EH (cell line): ENCODE results near the gene TBC1D8.

Source experiments
- DNase-seq: peaks from one replicate; pipeline ENCODE4 v3.0.0-alpha.2; 2015; ENCODE audit warnings: low read depth

TBC1D8 gene

DNA sequence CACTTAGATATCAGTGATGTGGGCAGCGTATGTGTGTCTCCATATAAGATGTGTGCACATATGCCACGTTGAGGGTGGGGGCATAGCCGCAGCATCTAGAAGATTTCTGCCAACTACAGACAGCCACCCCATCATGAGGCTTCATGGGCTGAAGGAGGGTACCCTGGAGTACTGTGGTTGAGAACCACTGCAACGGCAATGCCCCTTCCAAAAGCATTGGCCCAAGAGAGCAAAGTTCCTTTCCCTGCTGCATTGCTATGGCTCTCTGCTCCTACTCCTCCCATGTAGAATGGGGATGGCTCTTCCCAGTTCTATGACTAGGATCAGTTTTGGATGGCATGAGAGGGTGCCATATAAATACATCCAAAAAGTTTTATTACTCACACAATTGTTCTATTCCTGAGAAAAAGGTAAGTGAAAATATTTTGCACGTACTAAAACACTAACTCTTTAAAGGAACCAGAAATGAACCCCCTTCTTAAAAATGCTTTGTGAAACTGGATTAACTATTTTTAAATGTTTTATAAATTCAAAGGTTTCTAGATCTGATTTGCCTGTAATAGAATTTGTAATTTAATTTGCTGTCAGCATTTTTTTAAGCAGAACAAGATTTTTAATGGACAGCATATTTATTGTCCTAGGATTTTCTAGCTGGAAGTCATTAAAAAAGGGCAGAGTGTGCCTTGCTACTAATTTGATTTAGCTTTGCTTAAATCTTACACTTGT lies 153.5 kb downstream of the TBC1D8 start:
- DNase-seq: no peak

DNA sequence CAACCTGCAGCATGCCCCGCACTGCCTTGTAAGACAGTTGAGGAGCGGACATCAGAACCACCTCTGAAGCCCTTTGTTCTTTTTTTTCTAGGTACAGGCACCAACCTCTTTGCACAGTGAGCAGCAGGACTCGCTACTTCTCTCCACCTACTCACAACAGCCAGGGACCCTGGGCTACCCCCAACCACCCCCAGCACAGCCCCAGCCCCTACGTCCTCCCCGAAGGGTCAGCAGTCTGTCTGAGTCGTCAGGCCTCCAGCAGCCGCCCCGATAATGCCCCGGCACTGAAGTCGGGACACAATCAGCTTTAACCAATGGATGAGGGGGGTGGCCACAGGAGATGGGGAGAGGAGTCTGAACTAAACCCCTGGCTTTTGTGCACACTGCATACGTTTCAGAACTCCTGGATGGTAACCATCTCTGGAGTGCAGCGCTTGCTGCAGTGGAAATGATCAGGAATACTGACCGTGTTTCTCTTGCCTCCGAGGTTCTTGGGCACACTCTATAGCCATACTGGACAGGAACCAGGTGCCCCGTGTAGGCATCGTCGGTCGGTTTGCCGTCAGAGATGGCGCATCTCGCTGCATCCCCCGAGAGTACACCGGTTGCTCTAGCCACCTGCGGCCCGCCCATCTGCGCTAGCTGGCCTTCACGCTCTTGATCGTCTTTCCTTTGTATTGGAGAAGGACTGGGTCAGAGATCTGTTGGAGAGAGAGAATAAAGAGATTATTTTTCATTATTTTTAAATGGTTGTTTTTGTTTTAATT lies 155.7 kb downstream of the TBC1D8 start:
- no peak for DNase-seq

DNA sequence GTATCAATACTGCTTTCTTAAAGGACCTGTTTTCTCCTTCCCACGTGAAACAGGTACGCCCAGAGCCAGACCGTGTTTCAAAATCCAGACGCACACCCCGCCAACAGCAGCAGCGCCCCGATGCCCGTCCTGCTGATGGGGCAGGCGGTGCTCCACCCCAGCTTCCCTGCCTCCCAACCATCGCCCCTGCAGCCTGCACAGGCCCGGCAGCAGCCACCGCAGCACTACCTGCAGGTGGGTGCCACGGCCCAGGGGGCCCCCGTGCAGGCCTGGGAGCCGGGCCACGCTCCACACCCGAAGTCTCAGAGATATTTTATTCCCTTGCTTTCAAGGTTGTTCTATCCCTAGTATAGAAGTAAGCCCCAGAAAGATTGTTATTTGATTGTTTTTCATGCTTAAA lies 157.9 kb downstream of the TBC1D8 start:
- no peak for DNase-seq

DNA sequence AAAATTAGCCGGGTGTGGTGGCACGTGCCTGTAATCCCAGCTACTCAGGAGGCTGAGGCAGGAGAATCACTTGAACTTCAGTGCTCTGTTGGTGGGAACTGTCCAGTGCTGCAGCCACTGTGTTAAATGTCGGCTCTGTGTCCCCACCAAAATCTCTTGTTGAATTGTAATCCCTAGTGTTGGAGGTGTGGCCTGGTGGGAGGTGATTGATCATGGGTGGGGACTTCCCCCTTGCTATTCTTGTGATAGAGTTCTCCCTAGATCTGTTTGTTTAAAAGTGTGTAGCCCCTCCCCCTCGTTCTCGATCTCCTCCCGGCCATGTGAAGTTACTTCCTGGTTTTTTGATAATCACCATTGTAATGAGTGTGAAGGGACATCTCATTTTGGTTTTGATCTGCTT lies 158.9 kb downstream of the TBC1D8 start:
- DNase-seq: no peak

DNA sequence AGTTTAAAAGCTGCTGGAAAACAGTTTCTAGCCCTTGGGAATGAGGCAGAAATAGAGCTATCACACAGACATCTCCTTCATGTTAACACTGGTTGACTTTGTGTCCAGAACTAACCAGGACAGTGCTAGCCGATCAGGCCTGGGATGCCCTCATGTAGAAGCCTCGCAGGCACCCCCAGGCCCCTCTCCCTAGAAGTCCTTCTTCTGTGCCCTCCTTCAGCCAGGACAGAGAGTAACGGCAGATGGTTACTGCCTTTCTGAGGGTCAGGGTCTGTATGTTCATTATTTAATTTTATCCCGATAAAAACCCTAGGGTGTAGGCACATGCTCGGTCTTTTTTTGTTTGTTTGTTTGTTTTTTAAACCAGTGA lies 159.8 kb downstream of the TBC1D8 start:
- DNase-seq: no peak

DNA sequence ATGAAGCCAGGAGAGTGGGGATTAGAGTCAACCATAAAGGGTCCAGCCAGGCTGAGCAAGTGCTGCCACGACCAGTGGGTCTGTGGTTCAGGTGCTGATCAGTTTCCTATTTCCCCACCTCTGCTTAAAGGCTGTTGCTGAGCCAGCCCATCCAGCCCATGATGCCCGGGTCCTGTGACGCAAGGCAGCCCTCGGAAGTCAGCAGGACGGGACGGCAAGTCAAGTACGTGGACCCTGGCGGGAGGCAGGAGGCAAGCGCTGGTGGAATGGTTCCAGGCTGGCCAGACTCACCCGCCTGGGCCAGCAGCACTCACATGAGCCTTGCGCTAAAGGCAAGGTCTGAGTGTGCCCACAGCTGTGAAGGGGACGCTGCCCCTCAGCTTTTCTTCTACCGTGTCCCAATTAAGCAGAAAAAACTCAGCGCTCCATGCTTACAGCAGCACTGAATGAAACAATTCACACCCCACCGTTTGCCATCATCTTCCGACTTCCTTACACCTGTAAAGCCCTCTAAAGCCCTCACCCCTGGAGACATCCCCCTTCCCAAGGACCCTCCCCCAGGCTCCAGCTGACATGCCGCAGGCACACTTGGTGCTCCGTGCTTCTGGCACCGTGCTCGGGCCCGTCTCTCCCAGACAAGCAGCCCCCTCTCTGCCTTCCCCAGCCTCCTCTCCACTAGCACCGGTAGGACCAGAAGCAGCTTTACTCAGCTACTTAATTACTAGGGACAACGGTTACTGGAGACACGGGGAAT lies 160.4 kb downstream of the TBC1D8 start:
- no peak for DNase-seq

DNA sequence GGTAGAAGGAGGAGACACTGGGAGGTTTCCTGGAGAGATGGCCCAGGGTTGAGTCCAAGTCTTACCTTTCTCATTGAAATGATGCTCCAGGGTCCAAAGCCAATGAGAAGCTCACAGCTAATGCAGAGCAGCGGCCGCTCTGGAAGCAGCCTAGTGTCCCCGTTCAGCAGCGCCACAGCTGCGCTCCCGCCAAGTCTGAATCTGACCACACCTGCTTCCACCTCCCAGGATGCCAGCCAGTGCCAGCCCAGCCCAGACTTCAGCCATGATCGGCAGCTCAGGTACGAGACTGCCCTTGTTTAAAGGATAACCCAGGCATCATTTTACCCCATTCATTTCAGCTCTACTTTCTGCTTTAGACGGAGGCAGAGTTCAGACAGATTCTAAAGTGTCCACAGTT lies 161.0 kb downstream of the TBC1D8 start:
- DNase-seq: no peak

DNA sequence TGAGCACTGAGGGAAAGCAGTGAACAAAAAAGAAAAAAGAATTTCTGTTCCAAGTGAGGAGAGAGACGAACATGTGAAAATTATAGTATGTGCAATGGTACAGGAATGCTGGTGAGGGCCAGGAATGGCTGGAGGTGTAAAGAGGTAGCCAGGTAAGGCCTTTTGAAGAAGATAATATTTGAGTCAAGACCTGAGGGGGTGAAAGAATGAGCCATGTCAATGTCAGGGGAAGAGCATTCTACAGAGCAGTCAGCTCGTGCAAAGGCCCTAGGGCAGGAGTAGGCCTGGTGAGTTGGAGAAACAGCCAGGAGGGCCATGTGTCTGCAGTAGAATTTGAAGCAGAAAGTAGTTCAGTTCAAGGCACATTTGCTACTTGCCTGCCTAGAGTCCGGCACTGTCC lies 161.5 kb downstream of the TBC1D8 start:
- no peak for DNase-seq

DNA sequence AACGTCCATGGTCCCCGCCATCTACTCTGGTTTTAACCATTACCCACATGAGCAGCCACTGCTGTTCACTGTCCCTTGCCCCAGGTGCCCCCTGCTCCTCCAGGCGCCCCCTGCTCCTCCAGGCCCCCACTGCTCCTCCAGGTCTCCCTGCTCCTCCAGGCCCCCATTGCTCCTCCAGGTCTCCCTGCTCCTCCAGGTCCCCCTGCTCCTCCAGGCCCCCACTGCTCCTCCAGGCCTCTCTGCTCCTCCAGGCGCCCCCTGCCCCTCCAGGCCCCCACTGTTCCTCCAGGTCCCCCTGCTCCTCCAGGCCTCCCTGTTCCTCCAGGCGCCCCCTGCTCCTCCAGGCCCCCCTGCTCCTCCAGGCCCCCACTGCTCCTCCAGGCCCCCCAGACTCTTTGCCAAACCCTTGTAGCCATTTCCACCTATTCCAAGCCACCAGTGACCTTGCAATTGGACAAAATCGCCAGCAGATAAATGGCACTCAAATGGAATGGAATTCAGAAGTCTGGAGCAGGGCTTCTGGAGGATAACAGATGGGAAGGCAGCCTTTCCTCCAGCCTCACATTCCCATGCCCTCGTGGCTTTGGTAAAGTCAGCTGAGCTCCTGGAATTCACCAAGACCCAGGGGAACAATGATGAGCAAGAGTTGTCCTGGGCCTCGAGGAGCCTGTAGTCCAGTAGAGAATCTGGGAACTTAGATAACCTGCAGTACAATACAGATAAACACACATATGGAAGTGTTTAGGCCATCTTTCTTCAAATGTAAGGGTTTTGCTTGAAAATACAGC lies 162.4 kb downstream of the TBC1D8 start:
- peak; percentile 74 for DNase-seq

DNA sequence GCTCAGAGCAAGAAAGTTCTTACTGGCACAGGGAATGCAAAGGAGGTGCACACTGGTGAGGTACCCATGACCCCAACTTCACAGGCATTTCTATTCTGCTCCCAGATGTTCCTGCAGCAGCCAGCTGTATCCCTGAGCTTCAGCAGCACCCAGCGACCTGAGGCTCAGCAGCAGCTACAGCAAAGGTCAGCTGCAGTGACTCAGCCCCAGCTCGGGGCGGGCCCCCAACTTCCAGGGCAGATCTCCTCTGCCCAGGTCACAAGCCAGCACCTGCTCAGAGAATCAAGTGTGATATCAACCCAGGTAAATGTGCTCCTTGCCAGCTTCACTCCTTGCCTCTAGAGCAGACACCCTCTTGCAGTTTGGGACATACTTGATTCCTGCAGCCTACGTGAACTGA lies 163.2 kb downstream of the TBC1D8 start:
- no peak for DNase-seq

DNA sequence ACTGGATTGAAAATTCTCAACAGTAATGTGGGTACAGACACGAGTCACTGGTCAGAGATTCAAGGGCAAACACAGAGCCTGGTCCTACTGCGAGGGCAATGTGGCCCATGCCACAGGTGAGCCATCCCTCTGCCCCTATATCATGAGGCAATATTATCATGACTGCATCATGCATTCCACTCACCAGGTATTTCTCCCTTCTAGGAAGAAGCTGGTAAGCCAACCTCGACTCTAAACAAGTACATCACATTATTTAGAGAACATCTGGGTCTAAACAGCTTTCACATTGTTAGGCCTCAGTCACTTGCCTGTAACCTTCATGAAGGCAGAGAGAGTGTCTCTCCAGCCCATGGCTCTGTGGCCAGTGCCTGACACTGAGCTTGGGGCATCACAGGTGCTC lies 163.6 kb downstream of the TBC1D8 start:
- no peak for DNase-seq

DNA sequence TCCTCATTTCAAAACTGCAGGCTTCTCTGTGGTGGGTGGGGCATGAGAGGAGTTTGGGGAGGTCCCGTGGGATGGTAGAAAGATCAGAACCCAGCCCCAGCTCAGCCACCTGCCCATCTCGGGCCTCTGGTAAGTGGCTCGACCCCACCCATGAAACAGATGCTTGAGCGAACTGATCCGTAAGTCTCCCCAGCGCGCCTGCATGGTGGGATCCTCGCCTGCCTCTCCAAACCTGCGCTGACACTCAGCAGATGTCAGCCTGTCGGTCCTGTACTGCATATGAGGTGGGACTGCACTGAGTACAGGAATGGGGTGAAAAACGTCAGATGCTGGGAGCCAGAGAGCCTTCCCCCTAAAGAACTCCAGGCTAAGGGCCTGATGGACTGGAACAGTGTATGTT lies 165.0 kb downstream of the TBC1D8 start:
- no peak for DNase-seq

DNA sequence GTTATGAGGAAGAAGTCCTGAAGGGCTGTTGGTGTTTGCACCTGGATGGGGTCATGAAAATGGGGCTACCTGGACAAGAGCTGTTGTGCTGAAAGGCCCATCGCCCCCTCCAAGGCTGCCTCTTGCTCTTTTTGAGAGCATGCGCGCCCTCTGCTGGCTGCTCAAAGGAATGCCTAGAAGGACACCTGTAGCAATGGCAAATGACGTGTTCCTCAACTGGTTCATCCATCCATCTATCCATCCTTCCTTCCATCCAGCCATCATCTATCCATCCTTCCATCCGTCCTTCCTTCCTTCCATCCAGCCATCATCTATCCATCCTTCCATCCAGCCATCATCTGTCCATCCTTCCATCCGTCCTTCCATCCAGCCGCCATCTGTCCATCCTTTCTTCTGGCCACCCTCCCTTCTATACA lies 166.3 kb downstream of the TBC1D8 start:
- DNase-seq: peak; percentile 73

DNA sequence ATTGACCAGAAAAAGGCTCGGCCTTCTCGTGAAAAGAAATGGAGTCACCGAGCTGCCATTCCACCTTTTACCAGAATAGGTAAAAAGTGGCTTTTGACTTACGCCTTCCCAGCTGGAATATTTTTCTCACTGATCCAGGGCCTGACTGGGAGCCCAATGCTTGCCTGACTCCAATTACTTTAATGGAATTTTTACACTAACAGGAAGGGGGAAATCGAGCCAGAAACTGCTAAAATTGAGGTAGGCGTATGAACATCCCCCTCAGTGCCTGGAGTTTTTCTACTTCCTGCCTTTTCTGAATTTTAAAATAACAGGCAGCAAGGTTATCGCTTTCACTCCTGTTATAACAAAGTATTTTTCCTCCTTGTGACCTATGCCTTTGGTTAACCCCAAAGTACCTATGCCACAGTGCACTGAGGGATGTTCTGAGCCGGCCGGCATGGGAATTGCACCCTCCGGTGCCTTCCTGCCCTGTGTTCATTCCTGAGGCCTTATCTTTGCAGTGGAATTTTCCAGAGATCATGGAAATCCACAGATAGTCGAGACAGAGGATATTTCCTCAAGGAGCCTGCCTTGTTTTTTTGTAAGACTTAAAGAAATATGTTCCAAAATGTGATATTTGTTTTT lies 167.4 kb downstream of the TBC1D8 start:
- no peak for DNase-seq

DNA sequence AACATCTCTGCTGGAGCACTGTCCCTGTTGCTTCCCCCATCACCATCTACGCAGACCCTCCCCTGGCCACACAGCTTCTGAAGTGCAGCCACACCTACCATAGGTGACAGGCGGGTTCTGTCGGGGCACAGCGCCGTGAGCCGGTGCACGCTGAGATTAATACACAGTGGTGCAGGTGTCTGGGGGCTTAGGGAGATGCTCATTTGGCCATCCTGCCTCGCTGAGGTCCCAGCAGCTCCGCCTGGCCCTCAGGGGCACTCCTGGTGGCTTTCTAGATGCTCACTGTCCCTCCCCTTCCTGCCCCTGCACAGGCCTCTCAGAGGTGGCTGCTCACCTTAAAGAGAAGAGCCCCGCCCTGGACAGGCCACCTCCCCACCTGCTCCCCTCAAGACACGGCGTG lies 168.0 kb downstream of the TBC1D8 start:
- DNase-seq: no peak

DNA sequence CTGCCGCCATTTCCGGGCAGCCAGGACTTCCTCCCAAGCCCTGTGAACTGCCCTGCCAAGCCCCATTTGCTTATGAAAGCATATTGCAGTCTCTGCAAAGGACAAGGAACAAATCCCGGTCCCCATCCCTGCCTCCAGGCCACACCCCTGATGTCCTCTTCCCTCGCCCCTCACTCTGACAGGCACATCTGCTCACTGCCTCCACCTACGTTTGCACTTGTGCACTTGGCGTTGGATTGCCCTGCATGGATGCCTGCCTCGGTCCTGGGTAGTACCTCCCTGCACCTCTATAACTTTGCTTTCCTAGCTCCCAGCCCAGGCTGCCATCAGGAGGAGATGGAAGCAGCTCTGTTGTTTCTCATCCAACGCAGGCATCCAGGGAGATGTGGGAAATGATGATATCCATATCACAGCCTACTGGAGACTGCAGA lies 168.7 kb downstream of the TBC1D8 start:
- no peak for DNase-seq

DNA sequence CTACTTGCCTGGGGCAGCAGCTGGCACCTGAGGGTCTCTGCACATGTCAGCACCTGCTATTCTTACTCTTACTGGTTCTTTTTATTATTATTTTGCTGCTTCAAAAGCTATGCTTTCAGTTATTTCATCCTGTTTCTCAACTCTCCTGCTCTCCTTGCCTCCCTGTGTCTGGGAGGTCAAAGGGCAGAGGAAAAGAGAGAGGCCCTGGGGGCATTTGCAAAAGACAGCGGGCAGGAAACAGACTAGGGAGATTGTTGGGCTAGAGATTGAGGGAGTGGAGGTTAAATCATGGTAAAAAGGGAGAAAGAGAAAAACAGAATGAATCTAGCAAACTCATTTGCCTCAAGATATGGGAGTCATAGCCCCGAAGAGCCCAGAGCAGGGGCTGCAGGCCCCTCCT lies 170.2 kb downstream of the TBC1D8 start:
- DNase-seq: no peak

DNA sequence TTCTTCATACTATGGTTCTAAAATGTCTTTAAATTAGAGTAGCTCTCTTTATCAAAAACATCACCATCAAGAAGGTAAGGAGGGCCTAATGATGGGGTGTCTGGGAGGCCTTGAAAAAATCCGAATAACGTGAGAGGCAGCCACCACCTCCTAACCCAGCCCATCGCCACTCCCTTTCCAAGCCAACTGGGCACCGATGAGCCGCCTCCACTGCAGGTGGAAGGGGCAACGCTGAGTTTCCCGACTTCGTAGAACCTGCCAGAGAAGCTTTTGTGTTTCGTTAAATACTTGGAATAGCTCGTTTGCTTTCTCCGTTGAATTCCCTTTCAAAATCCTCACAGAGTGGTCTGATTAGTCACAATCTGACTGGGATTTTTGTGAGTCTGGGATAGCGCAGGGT lies 171.1 kb downstream of the TBC1D8 start:
- DNase-seq: no peak

DNA sequence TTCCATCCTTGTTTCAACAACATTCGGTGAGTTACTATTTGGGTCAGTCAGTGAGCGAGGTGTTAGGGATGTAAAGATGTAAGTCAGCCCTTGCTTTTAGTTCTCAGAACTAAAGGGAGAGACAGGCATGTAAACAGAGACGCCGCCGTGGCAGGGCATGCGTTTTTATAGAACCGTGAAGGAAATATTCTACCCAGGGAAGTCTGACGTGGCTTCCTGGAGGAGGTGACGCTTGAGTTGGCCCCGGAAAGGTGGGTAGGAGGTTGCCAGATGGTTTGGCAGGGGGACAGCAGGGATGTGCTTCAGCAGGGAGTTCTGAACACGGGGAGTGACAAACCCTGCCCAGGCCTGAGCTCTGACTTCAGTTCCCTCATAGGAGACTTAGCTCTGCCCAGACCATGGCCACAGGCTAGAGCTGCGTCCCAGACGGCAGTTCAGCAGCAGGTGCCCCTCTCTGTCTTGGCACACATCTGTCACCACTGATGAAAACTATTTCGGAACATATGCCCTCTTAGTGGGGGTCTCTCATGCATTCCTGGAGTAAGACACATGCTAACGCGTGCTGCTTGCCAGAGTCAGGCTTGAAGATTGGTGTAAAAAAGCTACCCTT lies 172.5 kb downstream of the TBC1D8 start:
- peak; percentile 73 for DNase-seq

DNA sequence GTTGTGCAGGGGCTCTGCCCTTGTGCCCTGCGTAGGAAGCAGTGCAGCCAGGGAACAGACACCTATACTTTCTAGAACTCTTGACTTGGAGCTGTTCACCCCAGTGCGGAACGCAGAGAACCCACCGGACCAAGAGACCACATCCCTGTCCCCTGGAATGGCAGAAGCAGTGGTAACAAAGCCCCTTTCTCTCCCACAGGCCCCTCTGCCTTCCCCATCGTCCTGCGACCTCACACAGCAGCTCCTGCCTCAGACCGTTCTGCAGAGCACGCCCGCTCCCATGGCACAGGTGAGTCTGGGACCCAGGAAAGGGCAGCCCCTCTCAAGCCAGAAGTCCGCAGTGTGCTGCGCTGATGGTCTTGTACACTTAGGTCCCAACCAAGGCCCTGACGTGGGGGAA lies 173.7 kb downstream of the TBC1D8 start:
- DNase-seq: no peak

DNA sequence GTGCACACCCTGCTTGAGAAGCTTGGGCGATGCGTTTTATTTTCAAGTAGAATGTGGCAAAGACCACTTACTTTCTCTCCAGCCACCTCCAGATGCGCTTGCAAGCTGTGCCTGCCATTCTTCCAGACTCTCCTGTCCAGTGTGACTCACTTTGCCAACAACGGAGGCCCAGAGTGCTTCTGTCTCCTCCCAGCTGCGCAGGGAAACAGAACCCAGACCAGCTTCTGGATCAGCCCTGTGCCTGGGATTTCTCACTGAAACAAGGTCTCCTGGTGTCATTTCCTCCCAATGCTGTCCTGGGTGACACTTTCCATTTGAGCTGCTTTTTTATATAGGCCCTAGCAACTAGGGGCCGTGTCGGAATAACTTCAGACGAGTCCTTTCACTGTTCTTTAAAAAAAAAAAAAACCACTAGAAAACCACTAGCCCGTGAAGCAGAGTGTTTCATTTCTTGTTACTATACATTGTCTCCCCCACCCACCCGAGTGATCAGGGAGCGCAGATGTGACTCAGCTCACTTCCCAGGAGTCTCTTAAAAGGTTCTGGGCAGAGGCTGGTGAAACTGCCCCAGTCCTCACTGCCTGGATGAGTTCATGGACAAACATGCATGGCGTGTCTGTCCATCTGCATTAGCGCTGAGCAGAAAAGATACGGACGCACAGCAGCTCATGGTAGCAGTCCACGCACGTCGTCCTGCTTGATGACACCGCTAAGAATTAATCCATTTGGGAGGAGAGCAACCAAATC lies 174.4 kb downstream of the TBC1D8 start:
- no peak for DNase-seq
